HG02588 (cell line): ENCODE data around the gene GHSR.

ENCODE experiments used
- ATAC-seq: cut with Tn5 transposase; IDR thresholded peaks from one replicate; pipeline ENCODE4 v1.9.1; 2021; ENCODE audit warnings: mild to moderate bottlenecking, moderate library complexity; ENCODE audit not compliant: unreplicated experiment

Gene GHSR

GRCh38 chr3:172441581-172441980, 6.7 kb downstream of the GHSR start:
- ATAC-seq: no peak

DNA sequence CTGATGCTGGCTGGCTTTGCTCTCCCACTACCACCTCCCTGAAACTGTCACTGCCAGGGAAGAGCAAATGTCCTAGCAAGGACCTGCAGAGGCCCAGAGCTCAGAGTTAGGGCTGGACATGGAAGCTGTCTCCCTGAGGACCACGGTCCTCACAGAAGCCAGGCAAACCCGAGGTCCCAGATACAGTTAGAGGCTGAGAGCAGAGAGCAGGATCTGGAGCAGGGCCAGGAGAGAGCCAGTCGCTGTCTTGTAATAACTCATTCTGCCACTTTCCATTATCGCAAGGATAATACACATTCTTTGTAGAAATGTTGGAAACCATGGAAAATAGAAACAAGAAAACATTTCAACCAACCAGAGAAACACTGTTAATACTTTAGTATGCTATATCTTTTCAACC, 10.1 kb downstream of the GHSR start:
- ATAC-seq: no peak

- no peak for ATAC-seq
These were observed 10.5 kb downstream of the GHSR start for GRCh38 chr3:172437713-172438112.

GRCh38 chr3:172415323-172415722, 32.9 kb downstream of the GHSR start:
- ATAC-seq: no peak

DNA sequence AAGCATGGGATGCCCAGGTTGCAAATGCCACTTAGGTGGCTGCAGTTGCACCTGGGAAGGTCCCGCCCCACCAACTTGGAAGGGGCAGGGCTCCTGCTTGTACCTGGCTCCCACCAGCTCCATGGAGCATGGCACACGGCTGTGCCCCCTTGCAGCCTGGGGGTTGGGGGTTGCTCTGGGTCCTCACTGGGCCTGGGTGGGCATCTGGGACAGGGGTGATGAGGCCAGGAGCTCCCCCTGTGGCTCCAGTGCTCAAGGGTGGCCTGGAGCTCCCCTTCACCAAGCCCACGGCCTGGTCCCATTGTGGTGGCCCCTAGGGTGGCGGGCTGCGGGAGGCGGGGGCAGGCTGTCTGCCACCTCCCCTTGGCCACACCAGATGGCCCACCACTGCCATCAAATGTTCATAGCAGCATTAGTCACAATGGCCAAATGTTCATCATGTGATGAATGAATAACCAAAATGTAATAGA, 36.7 kb downstream of the GHSR start:
- ATAC-seq: no peak

DNA sequence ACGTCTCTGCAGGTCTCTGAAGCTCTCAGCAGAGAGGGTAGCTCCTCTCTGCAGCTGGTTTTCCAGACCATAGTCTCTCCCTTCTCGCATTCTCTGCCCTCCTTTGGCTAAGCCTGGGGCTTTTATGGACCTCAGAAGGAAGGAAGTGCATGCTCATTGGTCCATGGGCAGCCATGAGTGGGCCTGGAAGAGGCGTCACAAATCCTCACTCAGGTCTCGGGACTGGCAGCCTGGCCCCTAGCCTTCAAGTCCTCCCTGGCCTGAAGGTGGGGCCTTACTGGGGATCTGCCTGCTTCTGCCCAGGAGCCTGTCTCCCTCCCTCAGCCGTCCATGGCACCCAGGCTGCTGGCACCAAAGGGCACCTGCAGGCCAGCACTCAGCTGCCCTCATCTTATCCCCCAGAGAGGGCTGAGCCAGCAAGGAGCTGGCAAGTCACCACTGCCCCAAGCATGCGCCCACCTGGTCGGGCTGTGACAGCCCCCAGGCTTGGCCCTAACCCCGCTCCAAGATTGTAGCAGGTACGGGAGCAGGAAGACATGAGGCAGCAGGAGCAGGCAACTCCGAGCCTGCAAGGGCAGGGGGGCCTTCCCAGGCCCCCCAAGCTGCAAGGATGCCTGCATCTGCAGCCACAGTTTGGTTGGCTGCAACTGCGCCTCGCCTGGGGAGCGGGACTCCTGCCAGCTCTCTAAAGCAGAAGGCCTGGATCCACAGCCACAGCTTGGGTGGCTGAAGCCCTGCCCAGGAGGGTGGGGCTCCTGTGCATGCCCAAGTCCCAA, 37.4 kb downstream of the GHSR start:
- no peak for ATAC-seq

- no peak for ATAC-seq
These were observed 40.4 kb downstream of the GHSR start for GRCh38 chr3:172407872-172408271.

GRCh38 chr3:172405914-172406313, 42.3 kb downstream of the GHSR start:
- ATAC-seq: no peak

DNA sequence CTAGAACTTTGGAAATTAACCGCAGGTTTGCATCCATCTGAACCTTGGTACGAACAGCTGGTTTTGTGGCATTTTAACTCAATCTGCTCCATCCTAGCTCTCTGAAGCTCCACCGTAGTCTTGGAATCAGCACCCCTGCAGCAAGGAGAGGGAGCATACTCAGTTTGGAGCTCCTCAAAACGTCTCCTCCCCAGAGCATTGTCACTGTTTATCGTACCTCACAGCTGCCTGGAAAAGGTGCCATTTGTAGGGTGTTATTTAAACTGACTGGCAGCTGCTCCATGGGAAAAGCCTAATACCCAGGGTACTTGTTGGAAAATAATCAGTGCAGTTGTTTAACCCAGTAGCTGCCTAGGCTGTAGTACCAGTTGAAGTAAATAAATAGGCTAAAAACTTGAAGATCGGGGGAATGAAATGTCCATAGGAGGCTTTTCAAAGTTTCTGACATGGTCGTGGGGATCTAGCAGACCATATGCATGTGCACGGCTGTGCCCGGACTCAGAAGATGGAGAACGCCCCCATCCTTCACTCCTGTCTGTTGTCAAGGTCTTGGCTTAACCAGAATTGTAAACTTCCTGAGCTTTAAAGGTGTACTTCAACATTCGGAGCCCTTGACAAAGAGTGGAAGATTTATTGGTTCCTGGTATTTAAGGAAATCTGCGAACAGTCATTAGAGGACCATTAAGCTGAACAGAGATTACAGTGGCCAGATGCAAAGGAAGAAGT, 43.9 kb downstream of the GHSR start:
- no peak for ATAC-seq

- no peak for ATAC-seq
These were observed 45.2 kb downstream of the GHSR start for GRCh38 chr3:172402892-172403643.

GRCh38 chr3:172402090-172402489, 46.2 kb downstream of the GHSR start:
- ATAC-seq: no peak

- no peak for ATAC-seq
These were observed 49.8 kb downstream of the GHSR start for GRCh38 chr3:172398484-172398883.

- ATAC-seq: no peak
These were observed 50.4 kb downstream of the GHSR start for GRCh38 chr3:172397716-172398405.

- ATAC-seq: no peak
These were observed 51.9 kb downstream of the GHSR start for GRCh38 chr3:172396400-172396799.

DNA sequence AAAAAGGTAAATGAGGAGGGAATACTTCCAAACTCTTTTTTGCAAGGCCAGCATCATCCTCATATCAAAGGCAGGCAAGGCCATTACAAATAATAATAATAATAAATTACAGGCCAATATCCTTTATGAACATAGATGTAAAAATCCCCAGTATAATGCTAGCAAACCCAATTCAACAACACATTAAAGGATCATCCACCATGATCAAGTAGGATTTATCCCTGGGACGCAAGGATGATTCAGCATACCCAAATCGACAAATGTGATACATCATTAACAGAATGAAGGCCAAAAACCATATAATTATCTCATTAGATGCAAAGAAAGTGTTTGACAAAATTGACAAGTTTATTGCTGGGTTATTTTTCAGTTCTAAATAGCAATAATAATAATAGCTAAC, 53.6 kb downstream of the GHSR start:
- ATAC-seq: no peak
